SKM-1 (cell line): ENCODE measurements around the gene NR6A1.

ENCODE experiments used
- DNase-seq: peaks from one replicate; lab custom pipeline; 2025; ENCODE audit not compliant: unreplicated experiment; lab: John Stamatoyannopoulos, UW

The NR6A1 gene

DNA sequence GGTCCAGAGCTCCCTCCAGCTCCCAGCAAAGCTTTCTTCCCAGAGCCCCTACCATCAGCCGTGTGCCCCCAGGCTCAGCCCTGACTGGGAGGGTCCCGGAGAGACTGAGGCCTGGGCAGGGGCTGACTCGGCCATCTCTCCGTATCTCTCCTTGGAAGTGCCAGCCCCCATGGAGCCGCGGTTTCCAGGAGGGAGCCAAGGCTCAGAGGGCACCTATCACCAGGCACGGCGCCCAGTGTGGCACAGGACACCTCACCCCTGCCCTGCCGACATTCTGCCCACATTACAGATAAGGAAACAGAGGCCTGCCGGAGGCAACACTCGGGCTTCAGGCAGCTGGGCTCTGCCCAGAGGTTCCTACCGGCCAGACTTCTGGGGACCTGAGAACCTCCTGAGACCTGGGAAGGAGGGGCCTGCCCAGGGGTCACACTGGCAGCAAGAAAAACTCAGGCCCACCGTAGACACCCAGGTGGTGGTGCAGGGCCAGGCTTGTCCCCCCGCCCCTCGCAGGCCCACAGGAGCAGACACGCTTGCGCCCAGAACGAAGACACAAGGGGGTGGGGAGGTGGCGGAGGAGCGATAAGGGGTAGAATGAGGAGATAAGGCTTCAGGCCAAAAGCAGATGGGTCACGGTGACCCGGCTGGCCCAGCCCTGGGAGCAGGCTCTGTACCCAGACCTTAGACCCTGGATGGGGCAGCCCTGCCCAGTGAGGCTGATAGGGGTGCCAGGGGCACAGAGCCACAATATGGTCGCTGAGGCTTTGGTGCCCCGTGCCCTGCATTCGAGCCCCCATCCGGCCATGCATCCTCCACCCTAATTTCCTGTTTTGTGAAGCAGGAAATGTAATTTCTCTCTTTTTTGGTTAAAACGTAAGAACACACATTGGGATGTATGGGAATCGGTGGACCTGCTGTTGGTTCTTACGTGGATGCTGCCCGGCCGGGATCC lies 275.7 kb downstream of the NR6A1 start:
- no peak for DNase-seq

- DNase-seq = no peak
These were observed 277.2 kb downstream of the NR6A1 start for GRCh38 chr9:124493794-124494479.

GRCh38 chr9:124493218-124493617 lies 277.9 kb downstream of the NR6A1 start:
- no peak for DNase-seq

DNA sequence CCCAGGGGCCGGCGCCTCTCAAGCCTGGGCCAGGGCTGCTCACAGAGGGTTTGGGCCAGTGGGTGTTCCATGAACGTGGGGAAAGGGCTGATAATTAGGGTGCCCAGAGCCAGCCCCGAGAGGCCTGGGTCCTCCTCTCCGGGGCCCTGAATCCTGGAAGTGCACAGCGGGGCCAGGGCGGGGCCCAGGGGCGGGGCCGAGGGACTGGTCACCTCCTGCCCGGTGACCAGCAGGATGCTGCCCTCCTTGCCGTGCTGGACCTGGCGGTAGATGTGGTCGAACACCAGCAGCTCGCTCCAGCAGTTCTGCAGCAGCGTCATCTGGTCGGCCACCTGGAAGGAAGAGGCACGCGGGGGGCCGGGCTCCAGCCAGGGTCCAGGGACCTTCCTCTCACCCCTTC lies 278.3 kb downstream of the NR6A1 start:
- no peak for DNase-seq

DNA sequence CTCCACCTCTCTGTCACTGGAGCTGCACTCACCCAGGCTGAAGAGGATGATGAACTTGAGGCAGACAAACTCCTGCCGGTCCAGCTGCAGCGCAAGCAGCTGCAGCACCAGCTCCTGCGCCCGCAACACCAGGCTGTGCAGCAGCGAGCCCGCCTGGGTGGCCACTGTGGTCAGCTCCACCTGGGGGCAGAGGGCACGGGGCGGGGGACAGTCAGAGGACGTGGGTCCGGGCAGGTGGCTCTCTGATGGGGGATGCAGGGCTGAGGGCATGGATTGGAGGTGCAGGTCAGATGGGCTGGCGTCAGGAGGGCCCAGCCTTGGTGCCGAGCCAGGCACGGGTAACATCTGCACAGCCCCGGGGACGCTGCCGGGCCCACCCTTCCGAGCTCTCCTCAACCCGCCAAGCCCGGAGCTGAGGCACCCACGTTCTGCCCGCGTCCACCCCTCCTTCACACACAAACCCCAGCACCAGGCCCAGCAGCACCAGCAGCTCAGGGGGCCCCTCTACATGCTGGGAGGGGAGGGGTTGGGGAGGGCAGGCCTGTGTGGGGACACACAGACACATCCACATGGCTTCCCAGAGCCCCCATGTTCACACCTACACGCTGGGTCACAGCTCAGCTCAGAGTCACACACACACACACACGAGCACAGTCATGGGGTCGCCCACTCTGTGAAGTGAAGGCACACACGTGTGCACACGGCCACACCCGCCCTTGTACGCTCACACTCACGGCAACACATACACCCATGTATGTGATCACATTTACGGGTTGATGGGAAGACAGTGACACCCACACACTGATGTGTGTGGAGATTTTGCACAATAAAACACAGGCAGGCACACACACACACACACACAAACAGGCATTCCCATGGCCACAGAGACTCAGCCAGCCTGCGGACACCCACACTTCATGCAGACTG lies 279.8 kb downstream of the NR6A1 start:
- DNase-seq = no peak

- DNase-seq = no peak
These were observed 281.1 kb downstream of the NR6A1 start for GRCh38 chr9:124490004-124490403.

DNA sequence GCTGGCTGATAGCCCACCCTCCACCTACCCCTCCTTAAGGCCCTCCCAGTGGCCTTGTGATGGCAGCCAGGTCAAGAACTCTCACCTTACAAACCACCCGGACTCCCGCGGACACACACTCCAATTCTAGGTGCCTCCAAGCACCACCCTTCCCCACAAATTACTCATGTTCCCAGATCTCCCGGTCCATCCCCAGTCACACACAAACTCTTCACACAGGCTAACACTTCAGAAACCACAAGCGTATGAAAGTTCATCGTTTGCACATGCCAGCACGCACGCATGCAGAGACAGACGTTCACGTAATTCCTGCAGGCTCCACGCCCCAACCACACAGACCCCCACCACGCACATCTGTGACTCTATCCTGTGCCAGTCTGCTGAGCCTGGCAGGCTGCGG lies 281.9 kb downstream of the NR6A1 start:
- DNase-seq = no peak

DNA sequence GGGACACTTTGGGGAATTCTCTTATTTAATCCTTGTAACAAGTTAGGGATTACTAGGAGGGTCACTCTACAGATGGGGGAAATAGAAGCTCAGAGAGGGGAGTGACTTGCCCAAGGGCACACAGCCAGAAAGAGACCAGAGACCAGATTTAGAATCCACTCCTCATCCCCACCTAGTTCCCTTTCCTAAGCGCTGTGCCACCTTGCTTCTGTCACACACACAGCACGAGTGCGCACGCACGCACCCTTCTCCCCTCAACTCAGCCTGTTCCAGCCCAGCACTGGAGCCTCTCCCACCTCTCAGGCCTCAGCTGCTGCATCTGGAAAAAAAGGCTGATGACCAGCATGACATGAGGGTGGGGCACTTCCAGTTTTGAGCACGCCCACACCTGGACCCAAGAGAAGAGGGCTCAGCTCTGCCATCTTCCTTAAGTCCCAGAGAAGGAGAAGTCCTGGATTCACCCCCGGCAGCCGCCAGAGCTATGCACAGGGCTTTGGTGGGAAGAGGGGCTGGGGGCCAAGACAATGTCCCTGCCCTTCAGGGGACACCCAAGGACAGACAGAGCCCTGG lies 282.4 kb downstream of the NR6A1 start:
- no peak for DNase-seq

DNA sequence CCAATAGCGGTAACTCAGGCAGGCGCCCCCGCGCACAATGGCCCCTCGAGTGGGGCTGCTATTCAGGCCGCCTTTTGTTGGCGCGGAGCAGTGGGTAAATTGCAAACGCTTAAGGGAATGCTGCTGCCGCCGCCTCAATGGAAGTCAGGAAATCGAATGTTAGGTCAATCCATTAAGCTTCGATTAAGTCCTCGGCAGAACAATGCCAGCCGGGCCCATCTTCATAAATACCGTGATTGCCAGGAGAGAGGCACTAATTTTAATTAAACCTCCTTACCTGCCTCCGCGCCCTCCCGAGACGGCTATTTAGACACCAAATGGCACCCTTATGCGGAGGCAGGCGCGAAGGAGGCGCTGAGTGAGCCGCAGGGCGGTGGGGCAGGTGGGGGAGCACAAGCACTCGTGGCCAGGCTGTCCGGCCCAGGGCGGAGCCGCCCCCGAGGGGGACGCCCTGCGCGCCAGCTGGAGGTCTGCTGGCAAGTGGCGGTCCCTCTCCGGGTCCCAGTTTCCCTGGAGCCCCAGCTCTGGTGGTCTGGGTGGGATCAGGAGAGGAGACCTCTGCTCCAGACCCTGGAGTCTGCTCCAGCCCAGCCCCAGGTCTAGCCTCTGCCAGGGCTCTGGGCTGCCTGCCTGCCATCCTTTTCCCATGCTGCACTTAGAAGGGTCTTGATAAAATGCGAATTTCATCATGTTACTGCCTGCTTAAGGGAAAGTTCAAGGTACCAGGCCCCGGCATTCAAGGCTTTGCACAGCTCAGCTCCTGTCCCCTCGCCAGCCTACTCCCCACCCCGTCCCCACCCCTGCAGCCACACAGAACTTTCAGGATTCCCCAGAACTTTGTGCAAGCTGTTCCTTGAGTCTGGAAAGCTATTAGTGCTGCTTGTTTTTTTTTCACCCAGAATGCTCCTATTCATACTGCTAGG lies 283.6 kb downstream of the NR6A1 start:
- no peak for DNase-seq

DNA sequence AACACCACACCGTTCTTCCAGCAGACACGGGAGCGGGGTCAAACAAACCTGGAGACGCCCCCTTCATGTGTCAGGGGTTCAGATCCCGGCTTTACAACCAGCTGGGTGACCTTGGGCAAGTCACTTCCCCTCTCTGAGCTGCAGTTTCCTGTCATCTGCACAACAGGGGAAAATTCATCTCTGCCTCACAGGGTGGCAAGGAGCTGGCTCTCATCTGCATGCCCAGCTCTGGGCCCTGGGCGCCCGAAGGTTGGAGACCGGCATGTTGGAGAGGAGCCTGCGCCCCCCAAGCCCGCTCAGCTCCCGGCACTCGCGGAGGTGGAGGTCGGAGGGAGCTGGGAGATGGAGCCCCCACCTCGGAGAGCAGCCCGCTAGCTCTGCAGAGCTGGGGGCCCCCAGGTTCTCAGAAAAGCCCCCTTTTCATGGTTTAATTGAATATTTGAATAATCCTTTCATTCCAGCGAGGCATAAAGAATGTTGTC lies 284.3 kb downstream of the NR6A1 start:
- no peak for DNase-seq

- no peak for DNase-seq
These were observed 285.2 kb downstream of the NR6A1 start for GRCh38 chr9:124485936-124486335.

DNA sequence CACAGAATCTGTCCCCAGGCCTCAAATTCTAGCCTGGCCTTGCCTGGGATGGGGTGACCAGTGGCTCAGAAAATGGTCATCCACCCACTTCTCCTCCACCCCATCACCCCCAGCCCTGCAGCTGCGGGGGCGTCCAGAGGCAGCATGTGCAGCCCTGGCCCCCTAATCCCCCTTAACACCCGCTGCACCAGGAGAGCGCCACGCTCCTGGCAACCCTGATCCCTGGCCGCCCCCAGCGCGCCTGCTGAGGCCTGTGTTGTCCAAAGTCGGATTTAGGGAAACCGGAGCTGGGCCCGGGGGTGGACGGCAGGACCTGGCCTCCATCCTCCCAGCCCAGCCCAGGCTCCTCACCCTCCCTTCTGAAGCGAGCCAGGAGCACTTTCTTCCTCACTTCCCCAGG lies 285.9 kb downstream of the NR6A1 start:
- no peak for DNase-seq

GRCh38 chr9:124483481-124483880 lies 287.6 kb downstream of the NR6A1 start:
- DNase-seq = no peak

DNA sequence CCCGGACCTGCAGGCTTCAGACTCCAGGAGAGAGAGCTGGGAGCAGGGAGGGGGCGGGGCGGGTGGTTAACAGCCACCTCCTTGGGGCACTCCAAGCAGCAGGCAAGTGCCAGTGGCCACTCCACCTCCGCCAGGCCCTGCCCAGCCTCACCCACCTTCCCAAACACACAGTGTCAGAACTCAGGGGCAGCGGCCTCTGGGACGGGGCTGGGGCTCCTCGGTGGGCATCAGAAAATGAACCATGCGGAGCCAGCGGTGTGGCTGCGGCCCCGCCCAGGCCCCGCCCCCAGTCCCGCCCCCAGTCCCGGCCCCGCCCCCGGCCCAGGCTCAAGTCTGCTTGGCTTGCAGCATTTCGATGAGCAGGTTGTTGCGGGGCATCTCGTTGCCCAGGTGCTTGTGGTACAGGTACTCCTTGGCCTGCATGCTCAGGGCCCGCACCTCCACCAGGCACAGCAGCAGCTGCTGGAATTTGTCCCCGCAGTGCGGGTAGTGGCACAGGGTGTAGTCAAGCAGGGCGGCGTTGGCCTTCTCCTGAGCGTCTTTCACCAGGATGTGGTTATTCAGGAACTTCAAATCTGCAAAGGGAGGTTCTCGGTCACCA lies 288.6 kb downstream of the NR6A1 start:
- DNase-seq = no peak

DNA sequence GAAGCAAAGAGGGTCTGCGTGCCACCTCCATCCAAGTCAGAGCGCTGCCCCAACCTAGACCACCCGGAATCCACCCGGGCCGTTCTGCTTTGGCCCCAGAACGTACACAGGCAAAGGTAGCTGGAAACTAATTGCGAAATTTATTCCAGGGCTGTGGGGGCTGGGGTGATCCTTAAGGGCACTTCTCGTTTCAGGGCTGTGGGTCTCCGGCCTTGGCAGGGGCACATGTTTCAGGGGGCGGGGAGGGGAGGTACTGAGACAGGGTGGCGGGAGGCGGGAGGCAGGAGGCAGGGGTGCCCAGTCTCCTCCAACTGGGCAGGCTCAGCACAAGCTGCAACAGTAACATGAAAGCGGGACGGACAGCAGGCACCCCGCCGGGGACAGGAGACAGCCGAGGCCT lies 290.0 kb downstream of the NR6A1 start:
- DNase-seq = no peak

DNA sequence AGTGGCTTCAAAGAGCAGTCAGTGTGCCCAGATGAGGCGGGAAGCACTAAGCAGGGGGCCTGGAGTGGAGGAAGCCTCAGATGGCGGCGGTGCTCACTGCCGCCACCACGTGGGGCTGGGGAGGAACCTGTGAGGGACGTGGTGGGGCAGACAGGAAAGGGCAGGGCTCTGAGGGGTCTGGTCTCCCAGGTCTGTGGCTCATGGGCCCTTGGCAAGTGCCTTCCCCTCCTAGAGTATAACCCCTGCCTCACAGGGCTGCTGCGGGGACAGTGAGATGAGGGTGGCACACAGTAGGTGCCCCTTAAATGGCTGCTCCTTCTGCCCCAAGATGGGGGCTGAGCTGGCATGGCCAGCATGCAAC lies 290.5 kb downstream of the NR6A1 start:
- peak; percentile 28 for DNase-seq

GRCh38 chr9:124479947-124480620 lies 291.0 kb downstream of the NR6A1 start:
- DNase-seq = no peak

- DNase-seq = no peak
These were observed 291.7 kb downstream of the NR6A1 start for GRCh38 chr9:124479371-124479770.

DNA sequence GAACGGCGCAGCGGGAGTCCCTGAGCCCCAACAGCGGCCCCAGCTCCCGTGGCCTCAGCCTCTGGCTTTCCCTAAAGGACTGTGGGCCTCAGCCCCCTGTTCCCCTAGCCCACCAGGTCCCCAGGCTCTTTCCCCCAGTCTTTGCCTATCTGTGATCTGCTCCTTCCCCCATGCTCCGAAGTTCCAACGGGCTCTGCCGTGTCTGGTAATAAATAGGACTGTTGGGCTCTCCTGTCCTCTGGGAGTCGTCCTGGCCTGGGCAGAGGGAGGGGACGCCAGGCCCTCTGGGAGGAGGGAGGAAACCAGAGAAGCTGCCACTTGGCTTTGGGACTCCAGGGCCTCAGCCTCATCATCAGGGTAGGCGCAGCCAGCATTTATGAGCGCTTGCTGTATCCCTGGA lies 292.8 kb downstream of the NR6A1 start:
- DNase-seq = no peak
